GM12865 (cell line): Measurements from ENCODE around the gene RPRD1A.

Source experiments
- DNase-seq: peaks from one replicate; pipeline ENCODE4 v3.0.0; 2010; ENCODE audit warnings: low read depth
- H3K4me3 ChIP-seq: 2 replicates; pipeline ENCODE4 v1.5.1; 2011; ENCODE audit warnings: mild to moderate bottlenecking, low read depth, low read length, control low read depth
- CTCF ChIP-seq: IDR thresholded peaks from 2 replicates; pipeline ENCODE4 v1.5.1; 2011; ENCODE audit warnings: low read length, control low read depth, low read depth, inconsistent platforms; ENCODE audit not compliant: insufficient read depth; ENCODE audit errors: missing control alignments

Gene RPRD1A

GRCh38 chr18:35949903-35950627 lies 117.3 kb downstream of the RPRD1A start:
- peak; percentile 83 for TF ChIP-seq CTCF
- peak; percentile 56 for DNase-seq
- H3K4me3 ChIP-seq: no peak overlapping the region

- TF ChIP-seq CTCF: no peak
- H3K4me3 ChIP-seq: no peak overlapping the region
- DNase-seq: no peak
Observed at GRCh38 chr18:35949090-35949489, 118.3 kb downstream of the RPRD1A start.

GRCh38 chr18:35948080-35948479 lies 119.3 kb downstream of the RPRD1A start:
- DNase-seq: no peak
- H3K4me3 ChIP-seq: no peak overlapping the region
- TF ChIP-seq CTCF: no peak

GRCh38 chr18:35942661-35943060 lies 124.7 kb downstream of the RPRD1A start:
- TF ChIP-seq CTCF: no peak
- H3K4me3 ChIP-seq: no peak overlapping the region
- DNase-seq: no peak

GRCh38 chr18:35942133-35942532 lies 125.2 kb downstream of the RPRD1A start:
- H3K4me3 ChIP-seq: no peak overlapping the region
- DNase-seq: no peak
- no peak for TF ChIP-seq CTCF

GRCh38 chr18:35941299-35941698 lies 126.1 kb downstream of the RPRD1A start:
- TF ChIP-seq CTCF: no peak
- no peak overlapping the region for H3K4me3 ChIP-seq
- no peak for DNase-seq
